ENCODE measurements around the gene SORCS2.

GRCh38 chr4:7431696-7432530 is 239.6 kb downstream of the SORCS2 start:
- TF ChIP-seq CTCF (IDR thresholded peaks at IDR 0.05) (no peak), POLR2A (IDR thresholded peaks at IDR 0.05) (no peak)

All from uterus (tissue), 2 donors.